ENCODE data around the gene VWA2.

Gene VWA2

GRCh38 chr10:114246679-114247305 lies 7.7 kb downstream of the VWA2 start:
- no peak for DNase-seq (ENCODE audit: low spot score)

DNA sequence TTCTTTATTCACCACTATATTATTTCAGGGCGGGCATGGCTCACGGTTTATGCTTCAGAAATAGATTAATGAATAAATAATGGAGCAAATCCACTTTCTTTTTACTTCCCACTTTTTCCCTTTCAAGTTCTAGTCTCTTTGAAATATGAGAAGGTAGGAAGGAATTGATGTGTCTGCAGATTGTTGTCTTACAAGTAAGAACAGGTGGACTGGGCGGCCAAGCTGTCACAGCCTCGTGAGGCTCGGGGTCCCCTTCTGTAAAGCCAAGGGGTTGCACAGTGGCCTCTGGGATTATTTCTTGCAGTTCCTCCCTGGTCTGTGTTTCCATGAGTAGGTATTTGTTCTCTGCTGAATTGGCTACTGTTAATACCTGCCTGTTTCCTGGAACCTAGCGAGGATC lies 11.2 kb downstream of the VWA2 start:
- DNase-seq (ENCODE audit: low spot score): no peak

DNA sequence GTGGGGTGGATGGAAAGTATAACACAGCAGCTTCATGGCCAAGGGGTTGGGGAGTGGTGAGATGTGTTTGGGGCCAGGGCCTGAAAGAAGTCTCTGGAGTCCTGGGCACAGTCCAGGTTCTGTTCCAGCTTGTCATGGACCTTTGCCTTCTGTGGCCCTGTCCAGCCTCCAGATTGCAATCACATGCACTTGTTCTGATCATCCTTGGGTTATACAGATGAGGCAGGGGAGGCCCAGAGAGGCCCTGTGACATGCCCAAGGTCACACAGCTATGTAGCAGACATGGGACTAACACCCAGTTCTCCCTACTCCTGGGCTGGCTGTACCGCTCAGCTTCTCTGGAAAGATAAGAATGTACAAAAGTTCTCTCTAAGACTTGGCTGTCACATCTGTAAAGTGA lies 11.7 kb downstream of the VWA2 start:
- no peak for DNase-seq (ENCODE audit: low spot score)

DNA sequence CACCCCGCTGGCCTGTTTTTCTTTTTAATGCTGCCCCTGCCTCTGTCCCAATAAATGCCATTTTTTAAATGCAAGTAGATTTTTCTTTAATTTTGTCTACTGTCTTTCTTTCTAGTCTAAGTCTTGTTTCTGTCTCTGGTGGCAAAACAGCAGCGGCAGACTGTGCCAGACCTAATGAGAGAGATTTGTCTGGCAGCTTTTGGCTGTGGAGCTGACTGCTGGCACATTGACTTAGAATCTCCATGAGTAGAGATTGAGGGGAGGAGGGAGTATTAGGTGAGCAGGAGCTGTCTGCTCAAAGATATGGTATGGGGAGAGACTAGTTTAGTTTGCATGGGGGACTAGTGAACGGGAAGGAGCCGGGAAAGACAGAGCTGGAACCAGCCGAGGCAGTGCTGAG lies 13.0 kb downstream of the VWA2 start:
- no peak for DNase-seq (ENCODE audit: low spot score)

- DNase-seq (ENCODE audit: low spot score): peak; percentile 22
These were observed 13.8 kb downstream of the VWA2 start for GRCh38 chr10:114252883-114253282.

- peak; percentile 13 for DNase-seq (ENCODE audit: low spot score)
These were observed 16.2 kb downstream of the VWA2 start for GRCh38 chr10:114255227-114255626.

GRCh38 chr10:114256008-114256765 lies 17.1 kb downstream of the VWA2 start:
- DNase-seq (ENCODE audit: low spot score): no peak

GRCh38 chr10:114256822-114257221 lies 17.8 kb downstream of the VWA2 start:
- no peak for DNase-seq (ENCODE audit: low spot score)

DNA sequence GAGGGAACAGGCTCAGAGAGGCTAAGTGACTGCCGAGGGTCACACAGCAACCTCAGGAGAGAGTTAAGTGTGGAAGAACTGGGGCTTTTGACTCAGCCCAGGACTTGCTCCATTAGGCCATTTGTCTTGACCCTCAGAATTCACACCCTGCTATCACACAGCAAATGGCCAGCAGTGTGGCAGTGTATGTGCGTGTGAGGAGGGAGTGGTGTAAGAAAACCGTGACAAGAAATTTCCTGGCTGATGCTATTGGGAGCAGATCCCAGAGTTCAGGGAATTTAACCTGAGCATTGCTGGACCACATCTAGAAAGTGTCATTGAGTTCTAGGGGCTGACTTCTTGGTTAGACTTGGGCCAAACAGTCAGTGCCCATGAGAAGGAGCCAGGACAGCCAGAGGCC lies 18.4 kb downstream of the VWA2 start:
- no peak for DNase-seq (ENCODE audit: low spot score)

GRCh38 chr10:114258274-114258840 lies 19.3 kb downstream of the VWA2 start:
- DNase-seq (ENCODE audit: low spot score): no peak

- no peak for DNase-seq (ENCODE audit: low spot score)
These were observed 20.8 kb downstream of the VWA2 start for GRCh38 chr10:114259824-114260223.

GRCh38 chr10:114260366-114260765 lies 21.3 kb downstream of the VWA2 start:
- no peak for DNase-seq (ENCODE audit: low spot score)

GRCh38 chr10:114261076-114261475 lies 22.0 kb downstream of the VWA2 start:
- no peak for DNase-seq (ENCODE audit: low spot score)

DNA sequence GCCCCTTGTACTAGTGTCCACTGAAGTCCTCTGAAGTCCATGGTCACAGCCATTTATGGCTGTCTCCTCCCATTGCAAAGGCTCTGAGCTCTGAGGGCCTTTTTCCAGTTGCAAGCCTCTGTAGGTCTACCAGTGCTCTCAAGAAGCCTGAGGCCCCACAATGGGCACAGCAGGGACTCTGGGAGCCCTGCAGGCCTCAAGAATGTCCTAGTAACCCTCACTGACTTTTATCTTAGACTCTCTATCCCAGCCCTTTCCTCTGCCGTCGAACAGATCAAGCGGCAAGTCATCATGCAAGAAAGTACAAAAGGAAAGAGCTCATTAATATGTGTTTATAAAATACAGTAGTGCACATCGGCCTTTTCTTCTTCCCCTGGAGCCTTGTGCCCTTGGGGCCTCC lies 23.4 kb downstream of the VWA2 start:
- no peak for DNase-seq (ENCODE audit: low spot score)

- no peak for DNase-seq (ENCODE audit: low spot score)
These were observed 26.5 kb downstream of the VWA2 start for GRCh38 chr10:114265392-114266053.

GRCh38 chr10:114266521-114266920 lies 27.5 kb downstream of the VWA2 start:
- DNase-seq (ENCODE audit: low spot score): no peak

DNA sequence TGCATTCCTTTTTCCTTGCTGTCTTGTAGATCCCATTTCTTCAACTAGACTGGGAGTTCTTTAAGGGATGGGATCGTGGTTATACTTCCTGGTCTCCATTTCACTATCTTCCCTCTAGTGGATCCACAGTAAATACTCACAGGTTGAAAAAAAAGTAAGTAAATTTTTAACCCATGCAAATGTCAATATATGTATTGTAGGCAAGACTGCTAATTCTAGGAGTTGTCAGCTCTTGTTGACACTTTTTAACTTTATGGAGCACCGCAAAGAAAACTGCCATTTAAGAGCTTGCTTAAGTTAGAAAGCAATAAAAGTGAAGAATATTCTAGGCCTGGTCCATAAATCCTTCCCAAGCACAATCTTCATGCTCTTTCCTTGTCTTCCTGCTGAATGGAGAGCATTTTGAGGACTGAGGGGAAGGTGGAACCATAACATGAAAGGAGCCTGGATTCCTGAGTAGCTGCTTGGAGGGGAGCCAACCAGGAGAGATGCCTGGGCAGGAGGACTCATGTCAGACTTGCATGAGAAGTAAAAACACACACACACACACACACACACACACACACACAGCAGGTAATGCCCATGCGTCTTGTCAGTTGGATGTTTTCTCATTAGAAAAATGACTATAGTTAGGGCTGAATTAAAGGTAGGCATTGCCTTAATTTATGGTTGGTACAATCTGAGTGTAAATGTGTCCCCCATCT lies 32.2 kb downstream of the VWA2 start:
- no peak for DNase-seq (ENCODE audit: low spot score)

GRCh38 chr10:114271779-114272167 lies 32.7 kb downstream of the VWA2 start:
- no peak for DNase-seq (ENCODE audit: low spot score)

DNA sequence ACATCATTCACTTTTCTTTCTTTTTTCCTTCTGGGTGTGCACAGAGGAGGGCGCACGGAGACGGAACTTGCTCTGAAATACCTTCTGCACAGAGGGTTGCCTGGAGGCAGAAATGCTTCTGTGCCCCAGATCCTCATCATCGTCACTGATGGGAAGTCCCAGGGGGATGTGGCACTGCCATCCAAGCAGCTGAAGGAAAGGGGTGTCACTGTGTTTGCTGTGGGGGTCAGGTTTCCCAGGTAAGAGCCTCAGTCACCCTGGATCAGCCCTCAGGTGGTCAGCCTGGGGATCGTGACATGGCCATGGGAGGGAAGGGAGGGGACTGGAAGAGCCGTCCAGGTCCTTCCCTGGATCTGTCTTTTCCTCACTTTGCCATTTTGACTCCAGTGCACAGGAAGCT lies 33.6 kb downstream of the VWA2 start:
- no peak for DNase-seq (ENCODE audit: low spot score)

DNA sequence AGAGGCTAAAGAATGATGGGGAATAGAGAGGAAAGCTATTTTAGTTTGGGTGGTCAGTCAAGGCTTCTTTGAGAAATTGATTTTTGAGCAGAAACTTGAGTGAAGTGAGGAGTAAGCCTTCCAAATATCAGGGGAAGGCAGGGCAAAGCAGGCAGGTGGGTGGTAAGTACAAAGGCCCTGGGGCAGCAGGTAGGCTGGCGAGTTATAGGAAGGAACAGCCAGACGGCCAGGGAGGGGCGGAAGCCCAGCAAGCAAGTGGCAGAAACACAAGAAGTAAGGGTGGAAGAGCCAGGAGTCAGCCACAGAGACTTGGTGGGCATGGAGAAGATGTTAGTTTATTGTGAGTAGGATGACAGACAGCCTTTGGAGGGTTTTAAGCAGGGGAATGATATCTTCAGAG lies 34.9 kb downstream of the VWA2 start:
- DNase-seq (ENCODE audit: low spot score): no peak

DNA sequence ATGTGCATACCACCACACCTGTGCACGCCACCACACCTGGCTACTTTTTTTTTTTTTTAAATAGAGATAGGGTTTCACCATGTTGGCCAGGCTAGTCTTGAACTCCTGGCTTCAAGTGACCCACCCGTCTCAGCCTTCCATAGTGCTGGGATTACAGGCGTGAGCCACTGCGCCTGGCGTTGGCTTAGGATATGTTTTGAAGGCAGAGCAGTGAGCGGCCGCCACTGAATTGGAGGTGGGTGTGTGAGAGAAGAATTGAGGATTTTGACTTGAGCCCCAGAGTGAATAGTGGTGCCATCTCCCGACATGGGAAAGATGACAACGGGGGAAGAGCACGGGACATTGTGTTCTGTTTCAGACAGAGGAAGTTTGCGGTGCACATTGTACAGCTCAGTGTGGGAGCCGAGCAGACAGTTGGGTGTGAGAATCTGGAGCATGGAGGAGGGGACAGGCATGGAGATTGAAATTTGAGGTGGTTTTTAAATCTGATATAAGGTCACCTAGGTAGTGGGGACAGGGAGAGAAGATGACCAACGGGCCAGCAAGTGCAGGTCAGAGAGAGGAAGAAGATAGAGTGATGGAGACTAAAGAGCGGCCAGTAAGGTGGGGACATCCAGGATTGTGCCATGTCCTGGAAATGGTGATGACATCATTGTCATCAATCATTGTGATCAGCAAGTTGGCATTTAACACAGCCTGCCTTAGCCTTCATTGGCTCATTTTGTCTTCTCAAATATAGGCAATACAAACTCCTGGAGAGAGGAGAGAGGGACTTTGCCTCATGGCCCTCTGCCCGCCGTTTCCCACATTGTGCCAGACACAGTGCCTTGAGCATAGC lies 35.8 kb downstream of the VWA2 start:
- DNase-seq (ENCODE audit: low spot score): no peak

DNA sequence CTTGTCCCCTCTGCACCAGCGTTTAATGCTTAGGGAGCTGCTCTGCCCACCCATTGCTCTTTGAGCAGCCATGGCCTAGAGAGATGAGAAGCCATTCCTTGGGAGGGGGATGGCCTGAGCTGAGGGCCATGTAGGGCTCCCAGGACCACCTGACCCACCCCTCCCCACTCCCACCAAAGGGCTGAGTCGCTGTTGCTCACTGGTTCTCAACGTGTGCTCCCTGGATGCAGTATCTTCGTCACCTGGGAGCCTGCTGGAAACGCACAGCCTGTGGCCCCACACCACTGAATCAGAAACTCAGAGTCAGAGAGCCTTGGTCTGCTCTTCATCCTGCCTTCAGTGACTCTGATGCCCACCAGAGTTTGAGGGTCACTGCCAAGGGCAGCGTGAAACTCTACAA lies 37.0 kb downstream of the VWA2 start:
- DNase-seq (ENCODE audit: low spot score): no peak
